SU-DHL-6 (cell line): ENCODE data around the gene TWF1.

Experiments used
- EZH2phosphoT487 ChIP-seq: fragments of 200-600 bp; sonication (generic), shearing (Covaris generic); conservative IDR thresholded peaks from 2 replicates; pipeline ENCODE4 v1.6.1; 2018; ENCODE audit warnings: mild to moderate bottlenecking, antibody characterized with exemption, low read length, moderate library complexity, mixed read lengths
- TF ChIP-seq, protein P1 (sequence below): fragments of 200-600 bp; sonication (generic); IDR thresholded peaks from one replicate; pipeline ENCODE4 v1.5.1; 2017; ENCODE audit warnings: antibody characterized with exemption, mild to moderate bottlenecking, low read length, moderate library complexity; ENCODE audit not compliant: insufficient read depth, poor library complexity, severe bottlenecking

- TF ChIP-seq, protein P1, sequence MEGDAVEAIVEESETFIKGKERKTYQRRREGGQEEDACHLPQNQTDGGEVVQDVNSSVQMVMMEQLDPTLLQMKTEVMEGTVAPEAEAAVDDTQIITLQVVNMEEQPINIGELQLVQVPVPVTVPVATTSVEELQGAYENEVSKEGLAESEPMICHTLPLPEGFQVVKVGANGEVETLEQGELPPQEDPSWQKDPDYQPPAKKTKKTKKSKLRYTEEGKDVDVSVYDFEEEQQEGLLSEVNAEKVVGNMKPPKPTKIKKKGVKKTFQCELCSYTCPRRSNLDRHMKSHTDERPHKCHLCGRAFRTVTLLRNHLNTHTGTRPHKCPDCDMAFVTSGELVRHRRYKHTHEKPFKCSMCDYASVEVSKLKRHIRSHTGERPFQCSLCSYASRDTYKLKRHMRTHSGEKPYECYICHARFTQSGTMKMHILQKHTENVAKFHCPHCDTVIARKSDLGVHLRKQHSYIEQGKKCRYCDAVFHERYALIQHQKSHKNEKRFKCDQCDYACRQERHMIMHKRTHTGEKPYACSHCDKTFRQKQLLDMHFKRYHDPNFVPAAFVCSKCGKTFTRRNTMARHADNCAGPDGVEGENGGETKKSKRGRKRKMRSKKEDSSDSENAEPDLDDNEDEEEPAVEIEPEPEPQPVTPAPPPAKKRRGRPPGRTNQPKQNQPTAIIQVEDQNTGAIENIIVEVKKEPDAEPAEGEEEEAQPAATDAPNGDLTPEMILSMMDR = no peak
- no peak for TF ChIP-seq EZH2phosphoT487
These were observed 35.1 kb upstream of the TWF1 start for GRCh38 chr12:43841253-43841652.
